IPS-18a (cell line): ENCODE measurements around the gene UHRF1.

ENCODE experiments used
- H3K27ac ChIP-seq: one replicate; pipeline ENCODE4 v1.5.1; 2013; ENCODE audit warnings: low read length
- H3K27me3 ChIP-seq: one replicate; pipeline ENCODE4 v1.6.1; 2013; ENCODE audit warnings: mild to moderate bottlenecking, low read length; ENCODE audit not compliant: control insufficient read depth, insufficient read depth
- H3K36me3 ChIP-seq: one replicate; pipeline ENCODE4 v1.6.1; 2013; ENCODE audit warnings: low read depth, low read length; ENCODE audit not compliant: control insufficient read depth
- H3K4me1 ChIP-seq: one replicate; pipeline ENCODE4 v1.6.1; 2013; ENCODE audit warnings: low read depth, low read length; ENCODE audit not compliant: control insufficient read depth
- H3K4me3 ChIP-seq: one replicate; pipeline ENCODE4 v1.5.1; 2013; ENCODE audit warnings: low read length
- H3K9ac ChIP-seq: one replicate; pipeline ENCODE4 v1.6.1; 2013; ENCODE audit warnings: mild to moderate bottlenecking, low read length, moderate library complexity
- H3K9me3 ChIP-seq: one replicate; pipeline ENCODE4 v1.6.1; 2013; ENCODE audit warnings: low read depth, low read length; ENCODE audit not compliant: control insufficient read depth

UHRF1 gene

GRCh38 chr19:4909156-4909896, at the start of gene UHRF1:
UHRF1 (plus strand) TSS chr19:4909501; CDS start chr19:4910886, 1,385 bp downstream.
- Histone ChIP-seq H3K9me3 (no peaks in the 10 kb centered on the region), H3K4me1 (peaks cover 20% of the 10 kb centered on the region), H3K4me3 (peak within 1 kb of the TSS; percentile 78), H3K36me3 (peaks cover 30% of the 10 kb centered on the region), H3K27ac (no peak within 1 kb of the TSS), H3K9ac (peak within 1 kb of the TSS; percentile 85), H3K27me3 (no peaks in the 10 kb centered on the region)

- Histone ChIP-seq H3K27ac (no peak overlapping the region), H3K36me3 (peaks cover 19% of the 10 kb centered on the region), H3K4me3 (no peak overlapping the region), H3K9ac (no peak overlapping the region), H3K9me3 (no peaks in the 10 kb centered on the region), H3K27me3 (no peaks in the 10 kb centered on the region), H3K4me1 (no peaks in the 10 kb centered on the region)
These were observed 49.6 kb upstream of the UHRF1 start for GRCh38 chr19:4859697-4860096.

GRCh38 chr19:4861147-4861546, 48.2 kb upstream of the UHRF1 start:
- H3K9me3 ChIP-seq, result no peaks in the 10 kb centered on the region
- H3K9ac ChIP-seq, result no peak overlapping the region
- peaks cover 19% of the 10 kb centered on the region for H3K36me3 ChIP-seq
- no peak overlapping the region for H3K27ac ChIP-seq
- no peak overlapping the region for H3K4me3 ChIP-seq
- H3K4me1 ChIP-seq, result no peaks in the 10 kb centered on the region
- H3K27me3 ChIP-seq, result no peaks in the 10 kb centered on the region

DNA sequence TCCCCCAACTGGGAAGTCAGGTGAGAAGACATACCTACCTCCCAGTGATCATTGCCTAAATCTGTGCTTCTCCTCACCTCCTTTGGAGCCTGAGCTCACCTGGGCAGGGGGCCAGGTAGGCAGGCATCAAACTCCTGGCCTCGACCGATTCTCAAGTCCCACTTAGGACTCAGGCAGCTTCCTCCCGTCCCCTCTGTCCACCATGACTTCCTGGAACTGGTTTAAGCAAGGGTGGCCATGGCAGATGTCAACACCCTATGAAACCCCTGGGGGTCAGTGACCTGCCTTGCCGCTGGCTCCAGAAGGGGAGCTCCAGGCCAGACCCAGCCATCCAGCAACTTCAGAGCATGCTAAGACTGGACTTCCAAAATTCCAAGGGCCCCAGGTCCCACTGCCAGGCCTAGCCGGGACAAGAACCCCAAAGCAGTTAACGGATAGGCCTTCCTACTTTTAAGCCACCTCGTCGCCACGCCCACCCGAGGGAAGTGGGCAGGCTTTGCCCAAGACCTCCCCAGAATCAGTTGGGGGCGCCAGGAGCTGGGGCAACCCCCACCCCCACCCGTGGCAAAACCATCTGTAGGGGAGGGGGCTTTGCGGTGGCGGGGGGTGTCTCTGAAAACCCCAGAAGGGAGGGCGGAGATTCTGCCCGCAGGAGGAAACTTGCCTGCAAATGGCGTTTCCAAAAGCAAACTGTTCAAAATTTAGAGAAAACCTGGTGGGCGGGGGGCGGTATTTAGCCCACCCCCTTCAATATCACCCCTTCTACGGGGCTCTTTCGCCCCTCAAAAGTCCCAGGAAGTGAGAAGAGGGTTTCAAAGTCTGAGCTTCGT, 42.5 kb upstream of the UHRF1 start:
- no peak overlapping the region for H3K27ac ChIP-seq
- H3K9ac ChIP-seq, result peak overlapping the region; percentile 58
- no peaks in the 10 kb centered on the region for H3K9me3 ChIP-seq
- no peaks in the 10 kb centered on the region for H3K36me3 ChIP-seq
- H3K4me3 ChIP-seq, result peak overlapping the region; percentile 76
- no peaks in the 10 kb centered on the region for H3K27me3 ChIP-seq
- no peaks in the 10 kb centered on the region for H3K4me1 ChIP-seq

- no peak within 1 kb of the TSS for H3K27ac ChIP-seq
- H3K9ac ChIP-seq, result peak within 1 kb of the TSS; percentile 58
- H3K27me3 ChIP-seq, result no peaks in the 10 kb centered on the region
- no peaks in the 10 kb centered on the region for H3K4me1 ChIP-seq
- peak within 1 kb of the TSS; percentile 76 for H3K4me3 ChIP-seq
- no peaks in the 10 kb centered on the region for H3K9me3 ChIP-seq
- no peaks in the 10 kb centered on the region for H3K36me3 ChIP-seq
These were observed 41.6 kb upstream of the UHRF1 start, which contains the start of gene PLIN3 for GRCh38 chr19:4867534-4868285. PLIN3 (minus strand) TSS chr19:4867667; CDS start chr19:4861394, 6,273 bp downstream.

GRCh38 chr19:4868286-4868834, 40.9 kb upstream of the UHRF1 start:
- Histone ChIP-seq H3K27me3 (no peaks in the 10 kb centered on the region), H3K36me3 (no peaks in the 10 kb centered on the region), H3K9me3 (no peaks in the 10 kb centered on the region), H3K9ac (no peak overlapping the region), H3K4me3 (no peak overlapping the region), H3K4me1 (no peaks in the 10 kb centered on the region), H3K27ac (no peak overlapping the region)

DNA sequence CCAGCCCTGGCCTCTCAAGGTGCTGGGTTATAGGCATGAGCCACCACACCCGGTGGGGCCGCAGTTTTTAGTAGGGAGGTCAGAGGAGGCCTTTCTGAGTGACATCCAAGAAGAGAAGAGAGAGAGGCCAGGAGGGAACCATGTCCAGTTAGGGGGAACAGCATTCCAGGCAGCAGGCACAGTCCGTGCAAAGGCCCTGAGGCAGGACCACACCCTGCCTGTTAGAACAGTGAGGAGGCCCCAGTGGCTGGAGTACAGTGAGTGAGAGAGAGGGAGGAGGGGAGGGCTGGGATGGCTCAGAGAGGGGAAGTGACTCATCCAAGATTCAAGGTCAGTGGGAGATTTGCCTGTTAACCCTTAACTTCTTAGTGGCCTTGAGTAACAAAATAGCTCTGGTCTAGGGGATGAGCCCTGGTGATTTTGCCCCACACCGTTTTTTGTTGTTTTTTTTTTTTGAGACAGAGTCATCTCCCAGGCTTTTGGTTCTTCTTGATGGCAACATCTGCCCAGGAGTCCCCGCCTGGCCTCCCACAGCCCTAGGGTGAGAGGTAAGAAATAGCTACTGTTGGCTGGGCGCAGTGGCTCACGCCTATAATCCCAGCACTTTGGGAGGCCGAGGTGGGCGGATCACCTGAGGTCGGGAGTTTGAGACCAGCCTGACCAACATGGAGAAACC, 39.1 kb upstream of the UHRF1 start:
- Histone ChIP-seq H3K9ac (no peak overlapping the region), H3K4me3 (no peak overlapping the region), H3K4me1 (no peaks in the 10 kb centered on the region), H3K9me3 (no peaks in the 10 kb centered on the region), H3K27ac (no peak overlapping the region), H3K27me3 (no peaks in the 10 kb centered on the region), H3K36me3 (no peaks in the 10 kb centered on the region)

- Histone ChIP-seq H3K9me3 (no peaks in the 10 kb centered on the region), H3K27ac (no peak overlapping the region), H3K9ac (no peak overlapping the region), H3K4me1 (no peaks in the 10 kb centered on the region), H3K36me3 (no peaks in the 10 kb centered on the region), H3K4me3 (no peak overlapping the region), H3K27me3 (no peaks in the 10 kb centered on the region)
These were observed 37.6 kb upstream of the UHRF1 start for GRCh38 chr19:4871711-4872110.

DNA sequence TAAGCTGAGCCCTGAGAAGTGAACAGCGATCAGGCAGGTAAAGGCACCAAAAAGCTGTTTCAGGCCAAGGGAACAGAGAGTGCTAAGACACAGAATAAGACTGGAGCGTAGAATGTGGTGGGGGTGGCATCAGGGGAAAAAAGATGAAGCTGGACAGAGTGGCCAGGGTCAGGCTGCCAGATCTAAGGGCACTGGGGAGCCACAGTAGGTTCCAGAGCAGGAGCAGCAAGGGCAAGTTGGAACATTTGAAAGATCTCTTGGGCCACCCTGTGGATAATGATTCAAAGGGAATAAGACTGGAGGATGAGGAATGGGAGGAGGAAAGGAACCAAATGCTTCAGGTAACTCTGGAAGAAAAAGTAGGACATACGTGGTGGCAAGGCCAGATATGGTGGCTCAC, 35.4 kb upstream of the UHRF1 start:
- no peak overlapping the region for H3K9ac ChIP-seq
- H3K4me1 ChIP-seq, result peaks cover 15% of the 10 kb centered on the region
- no peak overlapping the region for H3K27ac ChIP-seq

DNA sequence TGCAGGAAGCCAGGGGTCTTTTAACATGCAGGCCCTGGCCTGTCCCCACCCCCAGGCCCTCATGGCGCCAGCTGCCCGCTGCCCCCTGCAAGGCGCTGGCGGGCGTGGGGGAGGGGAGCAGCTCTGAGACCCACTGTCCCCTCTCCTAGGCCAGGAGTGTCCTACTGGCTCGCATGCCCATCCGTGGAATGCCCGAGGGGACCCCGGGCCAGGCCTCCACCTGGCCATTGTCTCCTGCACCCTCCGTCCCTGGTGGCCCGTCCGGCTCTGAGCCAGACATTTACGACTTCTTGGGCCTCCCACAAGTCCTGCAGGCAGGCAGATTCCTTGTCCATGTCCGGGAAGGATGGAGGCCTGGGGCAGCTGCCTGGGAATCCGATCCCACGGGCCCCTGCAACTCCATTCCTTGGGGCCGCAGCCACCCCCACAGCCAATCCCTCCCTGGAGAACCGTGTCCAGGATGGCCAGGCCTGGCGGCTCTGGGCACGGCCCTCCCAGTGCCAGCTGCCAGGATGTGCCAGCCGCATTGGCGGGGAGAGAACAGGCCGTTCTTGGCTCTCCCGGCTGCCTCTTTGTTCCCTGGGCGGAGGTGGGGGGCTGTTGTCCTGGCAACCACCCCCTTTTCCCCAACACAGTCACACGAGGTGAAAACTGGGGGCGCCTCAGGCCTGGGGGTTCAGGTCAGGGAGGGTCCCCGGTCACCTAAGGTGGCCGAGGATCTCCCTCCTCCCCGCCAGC, 31.4 kb upstream of the UHRF1 start:
- Histone ChIP-seq H3K27me3 (no peaks in the 10 kb centered on the region), H3K4me3 (no peak overlapping the region), H3K9me3 (no peaks in the 10 kb centered on the region), H3K4me1 (peaks cover 15% of the 10 kb centered on the region), H3K9ac (peak overlapping the region; percentile 54), H3K36me3 (no peaks in the 10 kb centered on the region), H3K27ac (no peak overlapping the region)

More for the DNA sequence above, 35.4 kb upstream of the UHRF1 start:
- Histone ChIP-seq H3K27me3 (no peaks in the 10 kb centered on the region), H3K9me3 (no peaks in the 10 kb centered on the region), H3K4me3 (no peak overlapping the region), H3K36me3 (no peaks in the 10 kb centered on the region)
